NOMO-1 treated with dmso at 0.1 percent for 144 hours (cell line): ENCODE results near the gene NPHS1.

Experiments
- DNase-seq: peaks from one replicate; lab custom pipeline; 2025; ENCODE audit not compliant: unreplicated experiment; lab: John Stamatoyannopoulos, UW

Gene NPHS1

DNA sequence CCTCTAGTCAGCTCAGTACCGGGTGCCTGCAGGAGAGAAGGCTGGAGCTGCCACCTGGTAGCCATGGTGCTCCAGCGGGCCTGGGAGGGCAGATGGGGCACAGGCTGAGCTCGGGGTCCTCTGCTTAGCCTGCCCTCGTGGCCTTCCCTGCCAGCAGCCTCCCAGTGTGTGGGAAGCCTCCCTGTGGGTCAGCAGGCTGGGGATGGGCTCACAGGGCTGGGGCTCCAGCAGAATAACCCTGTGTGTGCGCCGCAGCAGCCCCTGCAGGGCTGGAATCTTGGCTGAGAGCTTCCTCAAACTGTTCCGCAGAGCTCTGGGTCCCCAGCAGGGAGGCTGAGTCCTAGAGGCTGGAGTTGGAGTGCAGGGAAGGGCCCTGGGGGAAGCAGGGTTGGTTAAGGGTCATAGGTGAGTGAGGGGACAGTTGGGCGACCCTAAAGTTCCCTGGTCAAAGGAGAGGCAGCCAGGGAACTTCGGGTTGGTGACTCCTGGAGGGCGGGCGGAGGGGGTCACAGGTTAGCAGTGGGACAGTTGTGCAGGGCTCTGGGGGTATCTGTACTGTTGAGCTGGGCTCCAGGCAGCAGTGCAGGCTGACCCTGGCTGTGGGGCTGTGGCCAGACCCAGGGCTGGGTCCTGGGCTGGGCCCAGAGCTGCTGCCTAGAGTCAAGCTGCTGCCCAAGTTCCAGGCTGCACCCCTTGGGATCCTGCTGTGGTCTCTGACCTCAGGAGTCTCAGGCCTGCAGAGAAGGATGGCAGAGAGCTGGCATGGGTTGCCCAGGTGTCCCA lies 62.9 kb downstream of the NPHS1 start:
- DNase-seq: no peak

DNA sequence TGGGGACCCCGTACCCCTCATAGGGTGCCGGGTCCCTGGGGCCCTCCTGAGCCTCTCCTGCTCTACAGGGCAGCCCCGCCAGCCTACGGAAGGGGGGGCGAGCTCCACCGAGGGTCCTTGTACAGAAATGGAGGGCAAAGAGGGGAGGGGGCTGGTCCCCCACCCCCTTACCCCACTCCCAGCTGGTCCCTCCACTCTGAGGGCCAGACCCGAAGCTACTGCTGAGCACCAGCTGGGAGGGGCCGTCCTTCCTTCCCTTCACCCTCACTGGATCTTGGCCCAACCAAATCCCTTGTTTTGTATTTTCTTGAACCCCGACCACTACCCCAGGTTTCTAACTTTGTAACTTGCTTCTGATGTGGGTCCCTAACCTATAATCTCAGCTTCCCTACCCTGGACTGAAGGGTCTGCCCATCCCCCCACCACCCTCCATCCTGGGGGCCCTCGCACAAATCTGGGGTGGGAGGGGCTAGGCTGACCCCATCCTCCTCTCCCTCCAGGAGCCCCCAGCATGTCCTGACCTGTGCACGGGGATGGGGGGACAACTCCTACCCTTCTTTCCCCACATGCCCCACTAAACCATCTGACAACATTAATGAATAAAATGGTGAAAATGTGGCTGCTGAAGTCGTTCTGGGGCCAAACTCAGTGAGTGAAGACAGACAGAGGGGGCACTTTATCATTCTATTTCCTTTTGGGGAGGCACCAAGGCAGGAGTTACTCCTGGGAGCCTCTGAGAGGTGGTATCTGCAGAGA lies 63.9 kb downstream of the NPHS1 start:
- DNase-seq: no peak

DNA sequence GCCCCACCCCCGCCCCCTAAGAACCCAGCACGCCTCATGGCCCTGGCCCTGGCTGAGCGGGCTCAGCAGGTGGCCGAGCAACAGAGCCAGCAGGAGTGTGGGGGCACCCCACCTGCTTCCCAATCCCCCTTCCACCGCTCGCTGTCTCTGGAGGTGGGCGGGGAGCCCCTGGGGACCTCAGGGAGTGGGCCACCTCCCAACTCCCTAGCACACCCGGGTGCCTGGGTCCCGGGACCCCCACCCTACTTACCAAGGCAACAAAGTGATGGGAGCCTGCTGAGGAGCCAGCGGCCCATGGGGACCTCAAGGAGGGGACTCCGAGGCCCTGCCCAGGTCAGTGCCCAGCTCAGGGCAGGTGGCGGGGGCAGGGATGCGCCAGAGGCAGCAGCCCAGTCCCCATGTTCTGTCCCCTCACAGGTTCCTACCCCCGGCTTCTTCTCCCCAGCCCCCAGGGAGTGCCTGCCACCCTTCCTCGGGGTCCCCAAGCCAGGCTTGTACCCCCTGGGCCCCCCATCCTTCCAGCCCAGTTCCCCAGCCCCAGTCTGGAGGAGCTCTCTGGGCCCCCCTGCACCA lies 65.0 kb downstream of the NPHS1 start:
- DNase-seq: no peak

DNA sequence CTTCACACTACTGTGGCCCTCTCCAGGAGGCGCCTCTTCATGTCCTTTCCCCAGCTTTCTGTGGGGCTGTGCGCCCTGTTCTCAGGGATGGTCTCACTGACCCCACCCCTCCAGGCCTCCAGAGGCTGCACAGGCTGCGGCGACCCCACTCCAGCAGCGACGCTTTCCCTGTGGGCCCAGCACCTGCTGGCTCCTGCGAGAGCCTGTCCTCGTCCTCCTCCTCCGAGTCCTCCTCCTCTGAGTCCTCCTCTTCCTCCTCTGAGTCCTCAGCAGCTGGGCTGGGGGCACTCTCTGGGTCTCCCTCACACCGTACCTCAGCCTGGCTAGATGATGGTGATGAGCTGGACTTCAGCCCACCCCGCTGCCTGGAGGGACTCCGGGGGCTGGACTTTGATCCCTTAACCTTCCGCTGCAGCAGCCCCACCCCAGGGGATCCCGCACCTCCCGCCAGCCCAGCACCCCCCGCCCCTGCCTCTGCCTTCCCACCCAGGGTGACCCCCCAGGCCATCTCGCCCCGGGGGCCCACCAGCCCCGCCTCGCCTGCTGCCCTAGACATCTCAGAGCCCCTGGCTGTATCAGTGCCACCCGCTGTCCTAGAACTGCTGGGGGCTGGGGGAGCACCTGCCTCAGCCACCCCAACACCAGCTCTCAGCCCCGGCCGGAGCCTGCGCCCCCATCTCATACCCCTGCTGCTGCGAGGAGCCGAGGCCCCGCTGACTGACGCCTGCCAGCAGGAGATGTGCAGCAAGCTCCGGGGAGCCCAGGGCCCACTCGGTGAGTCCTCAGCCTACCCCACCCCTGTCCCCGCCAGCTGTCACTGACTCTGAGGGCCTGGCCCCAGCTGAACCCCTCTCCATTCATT lies 65.8 kb downstream of the NPHS1 start:
- DNase-seq: no peak

DNA sequence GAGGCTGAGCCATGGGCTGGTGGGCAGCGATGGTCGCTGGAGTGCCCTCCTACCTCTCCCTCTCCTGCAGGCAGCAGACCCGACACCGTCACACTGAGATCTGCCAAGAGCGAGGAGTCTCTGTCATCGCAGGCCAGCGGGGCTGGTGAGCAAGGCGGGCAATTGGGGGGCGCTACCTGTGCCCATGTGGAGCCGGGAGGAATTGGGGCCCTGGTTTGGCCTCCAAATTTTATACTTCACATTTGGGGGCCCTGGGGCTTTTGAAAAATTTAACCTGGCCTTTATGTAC lies 67.0 kb downstream of the NPHS1 start:
- DNase-seq: no peak

DNA sequence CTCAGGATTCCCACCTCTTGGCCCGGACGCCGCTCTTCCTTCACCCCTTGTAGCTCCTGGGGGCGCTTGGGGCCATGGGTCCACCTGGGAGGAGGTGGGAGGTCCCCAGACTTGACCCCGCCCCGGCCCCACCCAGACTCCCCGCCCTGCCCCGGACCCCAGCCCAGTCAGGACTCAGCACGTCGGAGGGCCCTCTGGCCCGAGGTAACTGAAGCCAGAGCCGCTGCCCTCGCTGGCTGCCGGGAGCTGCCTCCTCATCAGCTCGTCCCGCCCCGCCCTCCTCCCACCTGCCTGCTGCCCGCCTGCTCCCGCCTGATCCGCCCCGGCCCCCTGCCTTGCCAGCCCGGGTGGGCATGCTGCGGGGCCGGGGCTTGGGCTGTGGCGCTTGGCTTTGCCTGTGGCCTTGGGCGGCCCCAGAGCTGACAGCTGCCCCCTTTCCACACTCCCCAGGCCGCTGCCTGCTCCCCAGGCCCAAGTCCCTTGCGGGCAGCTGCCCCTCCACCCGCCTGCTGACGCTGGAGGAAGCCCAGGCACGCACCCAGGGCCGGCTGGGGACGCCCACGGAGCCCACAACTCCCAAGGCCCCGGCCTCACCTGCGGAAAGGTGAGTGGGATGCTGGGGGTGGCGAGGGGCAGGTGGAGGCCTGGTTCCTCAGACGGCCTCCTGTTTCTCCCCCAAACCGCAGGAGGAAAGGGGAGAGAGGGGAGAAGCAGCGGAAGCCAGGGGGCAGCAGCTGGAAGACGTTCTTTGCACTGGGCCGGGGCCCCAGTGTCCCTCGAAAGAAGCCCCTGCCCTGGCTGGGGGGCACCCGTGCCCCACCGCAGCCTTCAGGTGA lies 67.6 kb downstream of the NPHS1 start:
- DNase-seq: no peak

DNA sequence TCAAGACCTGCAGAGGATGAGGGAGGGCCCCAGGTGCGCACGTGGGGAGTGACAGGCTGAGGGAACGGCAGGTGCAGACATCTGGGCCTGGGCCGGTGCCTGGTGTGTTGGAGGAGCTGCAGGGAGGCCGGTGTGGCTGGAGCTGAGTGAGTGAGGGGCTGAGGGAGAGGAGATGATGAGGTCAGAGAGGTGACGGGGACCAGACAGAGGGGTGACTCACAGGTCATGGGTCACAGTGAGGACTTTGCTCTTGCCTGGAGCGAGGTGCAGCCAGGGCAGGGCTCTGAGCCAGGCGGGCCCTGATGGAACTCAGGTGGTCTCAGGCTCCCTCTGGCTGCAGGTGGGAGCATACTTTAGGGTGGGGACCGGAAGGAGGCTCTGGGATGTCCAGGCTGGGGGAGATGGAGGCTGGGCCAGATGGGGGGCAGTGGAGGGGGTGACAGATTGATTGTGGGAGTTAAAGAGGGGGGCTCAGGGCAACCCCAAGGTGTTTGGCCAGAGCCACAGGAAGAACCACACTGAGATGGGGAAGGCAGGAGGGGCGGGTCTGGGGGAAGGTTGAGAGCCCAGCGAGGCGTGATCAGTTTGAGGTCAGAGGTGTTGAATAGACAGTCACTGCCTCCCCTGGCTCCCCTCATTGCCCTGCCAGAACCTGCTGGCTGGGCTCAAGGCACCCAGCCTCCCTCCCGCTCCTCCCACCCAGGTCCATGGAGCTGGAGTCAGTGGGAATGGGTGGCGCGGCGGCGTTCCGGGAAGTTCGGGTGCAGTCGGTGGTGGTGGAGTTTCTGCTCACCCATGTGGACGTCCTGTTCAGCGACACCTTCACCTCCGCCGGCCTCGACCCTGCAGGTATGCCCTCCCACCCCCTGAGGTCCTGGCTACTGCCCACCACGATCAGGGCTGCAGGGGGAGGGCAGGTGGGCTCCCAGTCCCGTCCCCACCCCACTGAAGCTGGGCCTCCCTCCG lies 68.6 kb downstream of the NPHS1 start:
- no peak for DNase-seq

DNA sequence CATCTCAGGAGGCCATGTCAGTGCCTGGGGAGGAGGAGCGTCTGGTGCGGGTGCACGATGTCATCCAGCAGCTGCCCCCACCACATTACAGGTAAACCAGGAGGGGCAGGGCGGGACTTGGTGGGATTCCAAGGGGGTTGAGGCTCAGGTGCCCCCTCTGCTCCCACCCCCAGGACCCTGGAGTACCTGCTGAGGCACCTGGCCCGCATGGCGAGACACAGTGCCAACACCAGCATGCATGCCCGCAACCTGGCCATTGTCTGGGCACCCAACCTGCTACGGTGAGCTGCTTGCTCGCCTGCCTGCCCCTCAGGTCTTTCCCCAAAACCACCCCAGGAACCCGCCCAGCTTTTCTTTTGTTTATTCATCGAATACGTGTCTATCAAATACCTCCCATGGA lies 69.7 kb downstream of the NPHS1 start:
- no peak for DNase-seq

DNA sequence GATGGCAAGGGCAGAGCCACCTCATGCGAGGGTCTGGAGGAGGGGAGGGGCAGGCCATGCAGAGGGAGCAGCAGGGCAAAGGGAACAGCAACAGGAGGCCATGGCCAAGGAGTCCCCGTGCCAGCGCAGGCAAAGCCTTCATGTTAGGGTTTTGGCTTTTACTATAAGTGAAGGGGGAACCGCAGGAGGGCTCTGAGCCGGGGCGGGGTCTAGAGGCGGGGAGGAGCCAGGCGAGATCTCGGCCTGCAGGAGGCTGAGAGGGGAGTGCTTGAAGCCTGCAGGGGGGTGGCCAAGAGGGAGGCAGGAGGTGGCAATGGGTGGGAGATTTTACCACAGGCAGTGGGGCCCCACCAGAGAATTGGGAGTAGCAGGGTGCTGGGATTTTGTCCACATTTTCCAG lies 70.7 kb downstream of the NPHS1 start:
- DNase-seq: no peak

DNA sequence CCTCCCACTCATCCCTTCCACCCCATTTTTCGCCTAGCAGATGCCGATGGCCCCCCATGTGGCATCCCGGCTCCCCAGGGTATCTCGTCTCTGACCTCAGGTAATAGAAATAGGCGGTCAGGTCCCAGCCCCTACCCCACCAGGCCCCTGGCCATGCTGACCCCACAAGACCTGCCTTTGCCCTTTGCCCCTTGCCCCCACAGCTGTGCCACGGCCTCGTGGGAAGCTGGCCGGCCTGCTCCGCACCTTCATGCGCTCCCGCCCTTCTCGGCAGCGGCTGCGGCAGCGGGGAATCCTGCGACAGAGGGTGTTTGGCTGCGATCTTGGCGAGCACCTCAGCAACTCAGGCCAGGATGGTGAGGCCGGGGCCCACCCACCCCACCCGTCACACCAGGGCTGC lies 71.6 kb downstream of the NPHS1 start:
- no peak for DNase-seq

DNA sequence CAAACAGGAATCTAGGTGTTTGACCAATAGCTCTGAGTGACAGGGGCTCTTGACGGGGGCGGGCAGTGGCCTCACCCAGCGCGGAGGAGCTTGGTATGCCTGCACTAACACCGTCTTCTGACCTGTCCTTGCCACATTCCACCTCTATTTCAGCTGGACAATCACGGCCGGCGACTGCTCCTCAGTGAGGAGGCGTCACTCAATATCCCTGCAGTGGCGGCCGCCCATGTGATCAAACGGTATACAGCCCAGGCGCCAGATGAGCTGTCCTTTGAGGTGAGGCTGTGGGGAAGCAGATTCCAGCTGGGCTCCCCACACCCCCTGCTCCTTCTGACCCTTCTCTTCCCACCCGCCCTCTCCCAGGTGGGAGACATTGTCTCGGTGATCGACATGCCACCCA lies 72.2 kb downstream of the NPHS1 start:
- no peak for DNase-seq

DNA sequence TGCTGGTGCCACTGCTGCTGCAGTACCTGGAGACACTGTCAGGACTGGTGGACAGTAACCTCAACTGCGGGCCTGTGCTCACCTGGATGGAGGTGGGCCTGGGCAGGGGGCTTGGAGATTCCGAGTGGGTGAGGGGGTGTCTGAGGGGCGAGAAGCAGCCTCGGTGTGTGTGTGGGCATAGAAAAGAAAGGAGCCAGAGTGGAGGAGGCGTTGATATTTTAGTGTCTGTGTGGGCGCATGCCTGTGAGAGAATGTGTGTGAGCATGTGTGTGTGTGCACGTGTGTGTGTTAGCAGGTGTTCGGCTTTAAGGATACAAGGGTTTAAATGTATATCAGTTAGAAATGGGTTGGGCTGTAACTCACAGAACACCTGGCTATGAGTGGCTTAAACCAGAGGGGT lies 73.3 kb downstream of the NPHS1 start:
- DNase-seq: no peak

DNA sequence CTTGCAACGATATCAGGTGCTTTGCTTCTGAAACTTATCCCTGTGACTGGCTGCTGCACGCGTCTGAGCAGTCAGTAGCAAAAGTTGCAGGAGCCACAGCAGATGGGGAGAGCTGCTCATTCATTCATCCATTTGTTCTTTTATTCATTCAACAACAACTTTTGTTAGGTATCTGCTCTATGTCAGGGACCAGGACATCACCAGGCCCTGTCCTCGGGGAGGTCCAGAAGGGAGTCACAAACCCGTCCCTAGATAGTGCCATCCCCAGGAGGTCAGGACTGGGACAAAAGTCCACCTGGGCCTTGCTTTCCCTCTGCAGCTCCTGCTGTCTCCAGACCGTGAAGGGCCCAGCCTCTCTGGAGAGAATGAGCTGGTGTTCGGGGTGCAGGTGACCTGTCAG lies 74.3 kb downstream of the NPHS1 start:
- DNase-seq: no peak

DNA sequence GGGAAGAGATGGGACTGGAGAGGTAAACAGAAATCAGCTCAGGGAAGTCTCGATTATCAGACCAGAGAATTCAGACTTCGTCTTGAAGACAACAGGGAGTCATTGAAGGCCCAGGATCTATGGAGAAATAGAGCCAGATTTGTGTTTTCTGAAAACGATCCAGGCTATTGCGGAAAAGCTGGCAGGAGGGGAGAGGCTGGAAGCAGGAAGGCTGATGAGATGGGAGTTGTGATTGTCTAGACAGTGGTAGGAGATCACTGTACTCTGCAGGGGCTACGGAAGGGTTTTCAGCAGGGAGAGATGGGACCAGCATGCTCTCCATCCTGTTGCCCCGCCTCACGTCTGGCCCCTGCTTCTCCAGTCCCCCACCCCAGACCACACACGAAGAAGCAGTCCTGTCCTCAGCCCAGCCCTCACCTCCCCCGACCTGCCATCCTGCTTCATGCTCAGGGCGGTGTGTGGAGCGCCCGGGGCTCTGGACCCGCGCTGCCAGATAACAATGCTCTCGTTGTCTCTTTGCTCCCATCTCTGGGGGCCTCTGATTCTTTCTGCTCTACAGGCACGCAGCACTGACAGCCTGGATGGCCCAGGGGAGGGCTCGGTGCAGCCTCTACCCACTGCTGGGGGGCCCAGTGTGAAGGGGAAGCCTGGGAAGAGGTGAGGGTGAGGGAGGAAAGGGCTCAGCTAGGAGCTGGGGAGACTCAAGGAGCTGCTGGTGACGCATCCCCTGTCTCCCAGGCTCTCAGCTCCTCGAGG lies 75.0 kb downstream of the NPHS1 start:
- DNase-seq: no peak

DNA sequence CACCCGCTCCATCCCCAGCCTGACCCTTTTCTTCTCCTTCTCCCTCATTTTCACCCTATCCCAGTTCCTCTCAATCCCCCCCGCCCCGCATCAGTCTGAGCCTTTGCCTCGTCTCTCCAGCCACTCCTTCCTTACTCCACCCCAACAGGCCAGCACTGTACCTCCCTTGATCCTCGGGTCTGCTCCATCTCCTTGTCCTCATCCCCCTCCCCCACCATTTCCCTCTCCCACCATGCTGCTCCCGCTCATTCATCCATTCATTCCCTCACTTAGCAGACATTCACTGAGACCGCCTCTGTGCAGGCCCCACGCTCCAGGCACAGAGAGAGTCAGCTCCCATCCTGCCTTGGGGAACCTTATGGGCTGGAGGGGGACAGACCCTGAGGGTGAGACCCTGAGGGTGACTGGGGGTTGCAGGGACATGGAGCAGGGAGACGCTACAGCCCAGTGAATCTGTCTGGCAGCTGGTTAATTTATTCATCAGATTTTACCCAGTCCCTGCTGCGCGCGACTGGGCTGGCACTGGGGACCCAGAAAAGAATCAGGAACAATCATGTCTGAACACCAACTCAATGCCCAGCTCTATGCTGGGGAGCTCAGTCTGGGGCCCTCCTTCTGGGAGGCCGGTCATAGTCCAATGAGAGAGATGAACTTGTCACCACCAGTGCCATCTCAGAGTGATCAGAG lies 76.1 kb downstream of the NPHS1 start:
- no peak for DNase-seq
